ENCODE results near the gene STEAP3.

DNA sequence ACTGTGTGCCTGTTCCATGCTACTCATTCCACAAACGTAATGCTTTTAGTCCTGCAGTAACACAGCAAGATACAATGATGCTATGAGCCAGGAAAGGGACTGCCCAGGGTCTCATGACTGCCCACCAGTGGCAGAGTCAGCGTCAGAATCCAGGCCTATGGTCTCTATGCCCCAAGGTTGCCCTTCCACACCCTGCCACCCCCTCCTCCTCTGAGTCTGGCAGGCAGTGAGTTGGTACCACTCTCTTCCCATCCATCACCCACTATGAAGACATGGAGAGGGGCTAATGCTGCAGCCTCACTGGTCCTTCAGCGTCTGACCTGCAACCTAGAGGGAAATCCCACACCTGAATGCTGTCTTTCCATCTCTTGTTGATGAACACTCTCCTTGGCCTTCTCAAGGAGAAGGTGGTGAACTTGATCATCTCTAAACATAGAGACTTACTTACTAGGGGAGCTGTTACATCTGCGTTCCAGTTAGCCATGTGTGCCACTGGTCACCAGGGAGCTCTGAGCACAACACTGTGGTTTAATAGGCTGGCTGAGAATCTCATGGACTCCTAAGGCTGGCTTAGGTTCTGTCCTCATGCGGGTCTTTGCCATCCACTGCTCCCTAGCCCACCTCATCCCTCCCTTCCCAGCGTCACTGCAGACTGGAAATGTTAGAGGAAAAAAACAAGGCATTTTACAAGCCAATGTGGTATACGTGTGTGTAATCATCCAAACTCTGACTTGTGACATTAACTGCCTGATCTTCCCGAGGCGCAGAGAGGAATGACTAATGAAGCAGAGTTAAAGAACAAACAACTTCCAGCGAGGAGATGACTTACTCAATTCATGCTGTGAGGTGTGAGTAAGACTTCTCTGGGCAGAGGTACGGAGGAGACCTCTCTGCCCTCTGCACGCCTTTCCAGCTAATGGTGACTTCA lies 28.8 kb downstream of the STEAP3 start:
- TF ChIP-seq EZH2 (IDR thresholded peaks at IDR 0.05; ENCODE audit: borderline replicate concordance, low read depth, low read length, severe bottlenecking) = no peak
- TF ChIP-seq, protein P1, sequence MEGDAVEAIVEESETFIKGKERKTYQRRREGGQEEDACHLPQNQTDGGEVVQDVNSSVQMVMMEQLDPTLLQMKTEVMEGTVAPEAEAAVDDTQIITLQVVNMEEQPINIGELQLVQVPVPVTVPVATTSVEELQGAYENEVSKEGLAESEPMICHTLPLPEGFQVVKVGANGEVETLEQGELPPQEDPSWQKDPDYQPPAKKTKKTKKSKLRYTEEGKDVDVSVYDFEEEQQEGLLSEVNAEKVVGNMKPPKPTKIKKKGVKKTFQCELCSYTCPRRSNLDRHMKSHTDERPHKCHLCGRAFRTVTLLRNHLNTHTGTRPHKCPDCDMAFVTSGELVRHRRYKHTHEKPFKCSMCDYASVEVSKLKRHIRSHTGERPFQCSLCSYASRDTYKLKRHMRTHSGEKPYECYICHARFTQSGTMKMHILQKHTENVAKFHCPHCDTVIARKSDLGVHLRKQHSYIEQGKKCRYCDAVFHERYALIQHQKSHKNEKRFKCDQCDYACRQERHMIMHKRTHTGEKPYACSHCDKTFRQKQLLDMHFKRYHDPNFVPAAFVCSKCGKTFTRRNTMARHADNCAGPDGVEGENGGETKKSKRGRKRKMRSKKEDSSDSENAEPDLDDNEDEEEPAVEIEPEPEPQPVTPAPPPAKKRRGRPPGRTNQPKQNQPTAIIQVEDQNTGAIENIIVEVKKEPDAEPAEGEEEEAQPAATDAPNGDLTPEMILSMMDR (IDR thresholded peaks at IDR 0.05; ENCODE audit: extremely low read depth in 1 of 2, insufficient read depth in 1 of 2, low read depth in 1 of 2, low read length in 2 of 2) = no peak
- peak; percentile 53 for TF ChIP-seq POLR2AphosphoS5 (IDR thresholded peaks at IDR 0.05; ENCODE audit: insufficient read depth, low read depth, low read length)
- TF ChIP-seq POLR2A (IDR thresholded peaks at IDR 0.05; ENCODE audit: low read depth, low read length) = no peak
- TF ChIP-seq, protein P2, sequence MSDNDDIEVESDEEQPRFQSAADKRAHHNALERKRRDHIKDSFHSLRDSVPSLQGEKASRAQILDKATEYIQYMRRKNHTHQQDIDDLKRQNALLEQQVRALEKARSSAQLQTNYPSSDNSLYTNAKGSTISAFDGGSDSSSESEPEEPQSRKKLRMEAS (IDR thresholded peaks at IDR 0.05; ENCODE audit: insufficient read depth, insufficient read length) = no peak
- no peak for TF ChIP-seq GATA2 (IDR thresholded peaks at IDR 0.05; ENCODE audit: insufficient read depth, insufficient read length, low read depth, low read length)
- TF ChIP-seq MYC (IDR thresholded peaks at IDR 0.05; ENCODE audit: low read depth, low read length) = no peak
- TF ChIP-seq JUN (IDR thresholded peaks at IDR 0.05; ENCODE audit: borderline replicate concordance, insufficient read depth, insufficient read length, low read depth) = peak; percentile 50
